AG10803 (cell line): ENCODE measurements around the gene PLA2G10.
"Not testable (repeated sequence)": the region's sequence is repeated elsewhere in the genome, so short reads cannot be mapped to it uniquely, and the experiment has no call there.

Source experiments
- DNase-seq: peaks from one replicate; pipeline ENCODE4 v3.0.0; 2010; ENCODE audit warnings: low read depth
- H3K4me3 ChIP-seq: 2 replicates; pipeline ENCODE4 v1.5.1; 2011; ENCODE audit warnings: mild to moderate bottlenecking, low read length, control low read depth
- TF ChIP-seq, protein P1 (sequence below): conservative IDR thresholded peaks from 2 replicates; pipeline ENCODE4 v1.5.1; 2011; ENCODE audit warnings: mild to moderate bottlenecking, low read length, control low read depth, inconsistent platforms

The PLA2G10 gene

DNA sequence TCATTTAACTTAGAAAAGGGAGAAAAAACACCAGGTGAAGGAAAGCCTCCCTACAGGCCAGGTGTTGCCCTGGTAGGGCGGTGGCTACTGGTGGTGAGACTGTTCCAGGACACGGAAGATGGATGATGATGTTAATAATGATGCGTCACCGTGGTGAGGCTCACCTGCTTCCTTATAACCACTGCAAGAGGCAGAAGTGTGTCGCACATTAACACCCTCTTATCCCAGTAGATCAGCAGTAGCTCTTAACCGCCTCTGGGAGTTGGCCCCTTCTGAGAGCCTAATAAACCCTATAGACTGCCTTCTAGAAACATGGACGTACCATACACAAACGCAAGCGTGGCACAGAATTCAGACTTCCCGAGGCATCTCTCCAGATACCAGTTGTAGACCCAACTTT is 53.6 kb downstream of the PLA2G10 start:
- H3K4me3 ChIP-seq, result no peak overlapping the region
- DNase-seq, result no peak
- TF ChIP-seq, protein P1, sequence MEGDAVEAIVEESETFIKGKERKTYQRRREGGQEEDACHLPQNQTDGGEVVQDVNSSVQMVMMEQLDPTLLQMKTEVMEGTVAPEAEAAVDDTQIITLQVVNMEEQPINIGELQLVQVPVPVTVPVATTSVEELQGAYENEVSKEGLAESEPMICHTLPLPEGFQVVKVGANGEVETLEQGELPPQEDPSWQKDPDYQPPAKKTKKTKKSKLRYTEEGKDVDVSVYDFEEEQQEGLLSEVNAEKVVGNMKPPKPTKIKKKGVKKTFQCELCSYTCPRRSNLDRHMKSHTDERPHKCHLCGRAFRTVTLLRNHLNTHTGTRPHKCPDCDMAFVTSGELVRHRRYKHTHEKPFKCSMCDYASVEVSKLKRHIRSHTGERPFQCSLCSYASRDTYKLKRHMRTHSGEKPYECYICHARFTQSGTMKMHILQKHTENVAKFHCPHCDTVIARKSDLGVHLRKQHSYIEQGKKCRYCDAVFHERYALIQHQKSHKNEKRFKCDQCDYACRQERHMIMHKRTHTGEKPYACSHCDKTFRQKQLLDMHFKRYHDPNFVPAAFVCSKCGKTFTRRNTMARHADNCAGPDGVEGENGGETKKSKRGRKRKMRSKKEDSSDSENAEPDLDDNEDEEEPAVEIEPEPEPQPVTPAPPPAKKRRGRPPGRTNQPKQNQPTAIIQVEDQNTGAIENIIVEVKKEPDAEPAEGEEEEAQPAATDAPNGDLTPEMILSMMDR, result no peak

DNA sequence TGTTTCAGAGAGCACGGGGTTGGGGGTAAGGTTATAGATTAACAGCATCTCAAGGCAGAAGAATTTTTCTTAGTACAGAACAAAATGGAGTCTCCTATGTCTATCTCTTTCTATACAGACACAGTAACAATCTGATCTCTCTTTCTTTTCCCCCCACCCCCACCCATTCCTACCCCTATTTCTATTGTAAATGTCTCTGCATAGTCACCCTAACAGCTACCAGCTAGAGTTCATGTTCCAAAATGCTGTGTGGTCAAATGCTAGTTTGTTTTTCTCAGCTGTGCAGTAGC is 57.2 kb downstream of the PLA2G10 start:
- H3K4me3 ChIP-seq, DNase-seq: not testable (repeated sequence)

DNA sequence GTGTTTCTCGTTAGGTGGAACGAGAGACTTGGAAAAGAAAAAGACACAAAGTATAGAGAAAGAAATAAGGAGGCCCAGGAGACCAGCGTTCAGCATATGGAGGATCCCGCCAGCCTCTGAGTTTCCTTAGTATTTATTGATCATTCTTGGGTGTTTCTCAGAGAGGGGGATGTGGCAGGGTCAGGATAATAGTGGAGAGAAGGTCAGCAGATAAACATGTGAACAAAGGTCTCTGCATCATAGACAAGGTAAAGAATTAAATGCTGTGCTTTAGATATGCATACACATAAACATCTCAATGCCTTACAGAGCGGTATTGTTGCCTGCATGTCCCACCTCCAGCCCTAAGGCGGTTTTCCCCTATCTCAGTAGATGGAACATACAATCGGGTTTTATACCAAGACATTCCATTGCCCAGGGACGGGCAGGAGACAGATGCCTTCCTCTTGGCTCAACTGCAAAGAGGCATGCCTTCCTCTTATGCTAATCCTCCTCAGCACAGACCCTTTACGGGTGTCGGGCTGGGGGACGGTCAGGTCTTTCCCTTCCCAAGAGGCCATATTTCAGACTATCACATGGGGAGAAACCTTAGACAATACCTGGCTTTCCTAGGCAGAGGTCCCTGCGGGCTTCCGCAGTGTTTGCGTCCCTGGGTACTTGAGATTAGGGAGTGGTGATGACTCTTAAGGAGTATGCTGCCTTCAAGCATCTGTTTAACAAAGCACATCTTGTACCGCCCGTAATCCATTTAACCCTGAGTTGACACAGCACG is 57.7 kb downstream of the PLA2G10 start:
- H3K4me3 ChIP-seq, DNase-seq: not testable (repeated sequence)

- no peak for DNase-seq
- H3K4me3 ChIP-seq, result no peak overlapping the region
- TF ChIP-seq, protein P1, result no peak
Observed at GRCh38 chr16:14635395-14636165, 58.5 kb downstream of the PLA2G10 start.

GRCh38 chr16:14634389-14634725 is 59.8 kb downstream of the PLA2G10 start:
- DNase-seq, result no peak
- TF ChIP-seq, protein P1, result no peak
- H3K4me3 ChIP-seq, result peak overlapping the region; percentile 93

DNA sequence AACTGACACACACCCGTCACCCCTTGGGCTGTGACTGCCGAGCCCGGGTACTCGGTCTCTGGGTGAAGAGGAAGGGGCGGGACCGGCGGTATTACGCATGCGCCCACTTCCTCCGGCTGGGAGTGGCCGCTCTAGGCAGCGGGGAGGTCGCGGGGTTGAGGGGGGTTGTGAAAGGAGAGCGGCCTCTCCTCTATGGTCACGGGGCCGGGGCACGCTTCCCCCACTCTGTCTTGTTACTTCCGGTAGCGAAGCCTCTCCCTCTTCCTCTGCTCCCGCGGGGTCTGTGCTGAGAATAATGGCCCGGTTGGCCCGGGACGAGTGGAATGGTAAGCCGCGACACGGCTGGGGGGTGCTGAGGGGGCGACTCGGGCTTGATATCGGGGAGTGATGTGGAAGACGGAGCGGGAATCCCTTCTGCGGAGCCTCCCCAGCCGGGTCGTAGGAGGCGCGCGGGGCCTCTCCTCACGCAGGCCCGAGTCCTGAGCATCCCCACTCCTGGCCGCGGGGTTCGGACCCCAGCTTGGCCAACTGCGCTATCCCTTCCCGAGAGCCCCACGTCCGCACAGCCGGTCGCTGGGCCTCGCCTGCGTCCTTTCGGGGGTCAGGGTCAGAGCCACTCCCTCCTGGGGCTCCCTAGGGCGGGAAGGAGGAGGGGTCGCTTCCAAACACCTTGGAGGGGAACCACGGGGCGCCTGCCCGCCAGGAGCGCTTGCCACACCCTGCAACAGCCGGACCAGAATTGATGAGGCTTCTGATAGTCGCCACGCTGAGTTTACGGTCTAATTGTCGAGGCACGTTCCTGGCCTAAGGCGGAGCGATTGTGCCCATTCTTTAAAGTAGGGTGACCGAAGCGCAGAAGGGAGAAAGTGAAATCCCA is 61.2 kb downstream of the PLA2G10 start, which contains the start of gene BFAR:
TSS of gene BFAR (plus strand) at position 259 of the 877 bp plus-strand sequence. CDS start 11,396 bp downstream, outside the sequence.
- peak; percentile 96 for DNase-seq
- TF ChIP-seq, protein P1, result no peak

GRCh38 chr16:14630620-14631330 is 63.3 kb downstream of the PLA2G10 start:
- peak overlapping the region; percentile 46 for H3K4me3 ChIP-seq
- not testable (repeated sequence) for DNase-seq

More for the DNA sequence above, 61.2 kb downstream of the PLA2G10 start, which contains the start of gene BFAR:
- H3K4me3 ChIP-seq, result peak within 1 kb of the TSS; percentile 93
